HepG2 (cell line): ENCODE results near the gene CD44. TPM values are rescaled to one million over a fixed set of nuclear protein-coding genes. Genes with fewer than 3 reads are reported as not detected.

Experiments
- ATAC-seq: fragments of 200-7000 bp; cut with Tn5 transposase; 3 replicates; pipeline ENCODE4 v1.9.1; 2020; ENCODE audit warnings: mild to moderate bottlenecking, moderate library complexity
- BruUV-seq: library from RNA; stranded (reverse); fragments of 400-500 nt; replicated peaks from 2 replicates; lab custom pipeline; 2021; lab: Mats Ljungman, UMichigan
- CTCF ChIA-PET: fragments of 300-600 bp; formaldehyde crosslinking; extraction: SDS; loops from one replicate; lab custom pipeline; 2021; ENCODE audit warnings: low total read pairs, inconsistent platforms, low intra/inter-chr PET ratio; lab: Yijun Ruan, JAX
- POLR2A ChIA-PET: fragments of 350-600 bp; sonication (Branson Sonifier 250); formaldehyde crosslinking; loops from one replicate; lab custom pipeline; 2020; ENCODE audit warnings: antibody characterized with exemption, inconsistent platforms; lab: Yijun Ruan, JAX
- DNase-seq: peaks from one replicate; pipeline ENCODE4 v3.0.0-alpha.2; 2015; ENCODE audit warnings: low spot score
- FAIRE-seq: peaks from 3 replicates; lab custom pipeline; 2011; peaks lifted over from hg19 to GRCh38; lab: Jason Lieb, UNC
- H2AFZ ChIP-seq: one replicate; pipeline ENCODE4 v1.6.1; 2011; ENCODE audit warnings: low read length, inconsistent platforms
- H3K27ac ChIP-seq: fragments of 300-600 bp; 3 replicates; pipeline ENCODE4 v1.8.0; 2011; ENCODE audit warnings: mixed run types, mild to moderate bottlenecking, mixed read lengths, low read length, inconsistent platforms; ENCODE audit not compliant: insufficient read depth; ENCODE audit errors: extremely low read length
- H3K27me3 ChIP-seq, 2 experiments: fragments of 200-600 bp in 1 of 2; 2 replicates in 1 of 2; 3 replicates in 1 of 2; pipeline versions ENCODE4 v1.6.0 to v1.8.0; 2011; ENCODE audit warnings: low read length in 2 of 2, mild to moderate bottlenecking in 2 of 2, moderate library complexity in 2 of 2, inconsistent platforms in 1 of 2; ENCODE audit not compliant: insufficient read depth in 2 of 2, control insufficient read depth in 1 of 2
- H3K36me3 ChIP-seq, 2 experiments: fragments of 200-600 bp in 1 of 2; replicated peaks in 1 of 2; 2 replicates in 1 of 2; 3 replicates in 1 of 2; pipeline versions ENCODE4 v1.5.1 to v1.8.0; 2011; ENCODE audit warnings: low read length in 2 of 2, inconsistent platforms in 1 of 2; ENCODE audit not compliant: insufficient read depth in 2 of 2, control insufficient read depth in 1 of 2
- H3K4me1 ChIP-seq: 2 replicates; pipeline ENCODE4 v1.5.1; 2012; ENCODE audit warnings: low read length, inconsistent platforms; ENCODE audit not compliant: insufficient read depth
- H3K4me2 ChIP-seq: 2 replicates; pipeline ENCODE4 v1.6.0; 2011; ENCODE audit warnings: low read depth, low read length, inconsistent platforms
- H3K4me3 ChIP-seq, 3 experiments: fragments of 200-600 bp in 1 of 3; sonication (generic), shearing (Covaris generic) in 1 of 3; replicated peaks in 1 of 3; 2 replicates each; pipeline ENCODE4 v1.5.1; 2011 to 2016; ENCODE audit warnings: low read length in 3 of 3, inconsistent platforms in 2 of 3, low read depth in 2 of 3, mild to moderate bottlenecking in 2 of 3, control low read depth in 1 of 3, mixed read lengths in 1 of 3; ENCODE audit not compliant: insufficient read depth in 1 of 3
- H3K79me2 ChIP-seq: one replicate; pipeline ENCODE4 v1.6.1; 2011; ENCODE audit warnings: low read length, inconsistent platforms; ENCODE audit not compliant: insufficient read depth
- H3K9ac ChIP-seq: 2 replicates; pipeline ENCODE4 v1.6.0; 2011; ENCODE audit warnings: mild to moderate bottlenecking, low read depth, low read length, inconsistent platforms; ENCODE audit not compliant: insufficient read depth
- H3K9me3 ChIP-seq: 2 replicates; pipeline ENCODE4 v1.5.1; 2012; ENCODE audit warnings: mild to moderate bottlenecking, low read length
- H4K20me1 ChIP-seq: 2 replicates; pipeline ENCODE4 v1.6.0; 2011; ENCODE audit warnings: inconsistent platforms, mild to moderate bottlenecking, low read length, moderate library complexity; ENCODE audit not compliant: insufficient read depth
- MNT ChIP-seq: fragments of 450-650 bp; IDR thresholded peaks from 2 replicates; pipeline ENCODE4 v1.6.1; 2016
- ZBTB4 ChIP-seq: sonication (generic); formaldehyde crosslinking; IDR thresholded peaks from 2 replicates; pipeline ENCODE4 v1.4.0; 2020; ENCODE audit warnings: missing genetic modification reagents, mild to moderate bottlenecking, borderline replicate concordance
- ZNF230 ChIP-seq: sonication (generic); formaldehyde crosslinking; IDR thresholded peaks from 2 replicates; pipeline ENCODE4 v1.4.0; 2020; ENCODE audit warnings: mild to moderate bottlenecking, missing genetic modification reagents
- ZNF503 ChIP-seq: sonication (generic); formaldehyde crosslinking; IDR thresholded peaks from 2 replicates; pipeline ENCODE4 v1.4.0; 2020; ENCODE audit warnings: missing genetic modification reagents
- ZSCAN12 ChIP-seq: sonication (generic); formaldehyde crosslinking; IDR thresholded peaks from 2 replicates; pipeline ENCODE4 v1.9.0; 2021; ENCODE audit warnings: mild to moderate bottlenecking, missing genetic modification reagents
- WGBS: methylation state at CpG from one replicate; pipeline ENCODE4 v1.1.6; 2017; ENCODE audit warnings: low lambda C conversion rate; 5-methylcytosine and 5-hydroxymethylcytosine counted together
- in situ Hi-C: cut with HindIII; loops from 2 replicates; pipeline ENCODE4 v1.10.0; 2017; ENCODE audit warnings: low pct_unique_long_range_greater_than_20kb; ENCODE audit not compliant: extremely low pct_ligation_motif_present
- intact Hi-C: fragments of 100-400 bp; cut with micrococcal nuclease; formaldehyde crosslinking; loops from one replicate; pipeline ENCODE4 v1.10.0; 2022; ENCODE audit not compliant: unreplicated experiment
- polyA plus RNA-seq, 8 experiments: library from polyadenylated mRNA; depleted of rRNA in 3 of 8; stranded (reverse) in 7 of 8; unstranded in 1 of 8; fragments of >200 nt; fragmentation: Illumina TruSeq in 4 of 8; extraction: Trizol in 4 of 8; gene quantifications; 2 replicates each; pipeline versions ENCODE4 v1.2.1 to v1.2.3, GENCODE V29; 2011 to 2016; ENCODE audit warnings: low read depth in 4 of 8, missing spikeins in 1 of 8, mixed read lengths in 1 of 8; ENCODE audit not compliant: insufficient read depth in 1 of 8
- total RNA-seq, 5 experiments: library from RNA; depleted of rRNA; stranded (reverse); fragments of >200 nt; fragmentation: Illumina TruSeq; extraction: Trizol; gene quantifications; 2 replicates each; pipeline ENCODE4 v1.2.3, GENCODE V29; 2016; ENCODE audit warnings: low read depth in 1 of 5
- TF ChIP-seq, protein P1 (sequence below): sonication (generic); formaldehyde crosslinking; IDR thresholded peaks from 2 replicates; pipeline ENCODE4 v1.4.0; 2020; ENCODE audit warnings: mild to moderate bottlenecking, missing genetic modification reagents

The CD44 gene
- total and polyA plus RNA-seq, 2 of the 13 experiments (the other 11 are each of a cell fraction or from before 2014, with no cell fraction given), result 0.02 to 0.11 TPM

DNA sequence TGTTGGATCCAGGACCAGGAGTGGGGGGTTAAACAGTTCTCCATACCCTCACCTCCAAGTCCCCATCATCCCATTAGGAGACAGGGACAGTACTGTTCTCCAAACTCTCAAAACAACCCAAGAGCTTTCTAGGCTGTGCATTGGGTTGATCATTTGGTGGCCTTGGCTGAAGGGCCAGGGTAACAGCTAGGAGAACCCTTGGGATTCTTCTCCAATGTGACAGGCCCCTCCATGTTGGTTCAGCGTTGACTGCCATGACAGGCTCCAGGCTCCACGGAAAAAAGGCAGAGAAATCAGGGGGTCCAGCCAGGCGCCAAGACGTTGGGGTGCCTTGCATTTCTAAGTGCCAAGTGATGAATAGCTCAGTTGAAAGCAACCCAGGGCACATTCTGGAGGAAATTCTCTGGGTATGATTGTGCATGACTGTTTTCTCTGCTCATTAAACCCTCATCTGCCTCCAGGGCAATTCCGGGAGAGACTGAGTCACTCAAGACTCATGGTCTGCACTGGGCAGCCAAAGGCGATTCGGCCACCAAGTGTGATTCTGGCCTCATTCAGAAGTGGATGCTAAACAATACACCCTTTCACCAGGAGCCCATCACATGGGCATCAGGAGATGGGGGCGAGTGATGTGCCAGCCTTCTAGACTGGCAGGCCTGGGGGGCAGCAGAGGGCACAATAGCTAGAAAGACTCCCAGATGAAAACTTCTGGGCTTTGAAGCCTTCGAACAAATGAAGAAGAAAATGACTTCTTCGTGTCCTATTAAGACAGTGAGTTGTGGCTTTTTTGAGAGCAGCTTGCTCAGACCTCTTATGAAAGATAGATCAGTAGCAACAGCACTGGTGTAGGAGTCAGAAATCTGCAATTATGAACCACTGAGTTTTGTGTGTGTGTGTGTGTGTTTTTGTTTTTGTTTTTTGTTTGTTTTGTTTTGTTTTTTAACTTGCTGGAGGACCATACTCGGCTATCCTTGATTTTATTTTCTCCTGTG is 27.7 kb downstream of the CD44 start:
- DNase-seq (no peak), FAIRE-seq (no peak), ATAC-seq (no peak)
- Histone ChIP-seq H3K4me2 (no peak overlapping the region), H4K20me1 (no peaks in the 10 kb centered on the region), H3K79me2 (no peaks in the 10 kb centered on the region), H3K9me3 (no peaks in the 10 kb centered on the region), H3K4me1 (no peaks in the 10 kb centered on the region), H2AFZ (no peak overlapping the region), H3K36me3 (no peaks in the 10 kb centered on the region), H3K4me3 (no peak overlapping the region), H3K9ac (no peak overlapping the region), H3K27ac (no peak overlapping the region), H3K27me3 (no peaks in the 10 kb centered on the region; a peak in 1 of 5 replicates)
- BruUV-seq, result no TSS peak
- in situ Hi-C loops (no loop called here), intact Hi-C loops (no loop called here)
- ChIA-PET CTCF (no interaction called here), POLR2A (no interaction called here)
- WGBS, result 52% methylated on average over 11 of the region's 11 CpGs
- TF ChIP-seq ZNF503, result no peak
- no peak for TF ChIP-seq ZSCAN12
- TF ChIP-seq, protein P1, sequence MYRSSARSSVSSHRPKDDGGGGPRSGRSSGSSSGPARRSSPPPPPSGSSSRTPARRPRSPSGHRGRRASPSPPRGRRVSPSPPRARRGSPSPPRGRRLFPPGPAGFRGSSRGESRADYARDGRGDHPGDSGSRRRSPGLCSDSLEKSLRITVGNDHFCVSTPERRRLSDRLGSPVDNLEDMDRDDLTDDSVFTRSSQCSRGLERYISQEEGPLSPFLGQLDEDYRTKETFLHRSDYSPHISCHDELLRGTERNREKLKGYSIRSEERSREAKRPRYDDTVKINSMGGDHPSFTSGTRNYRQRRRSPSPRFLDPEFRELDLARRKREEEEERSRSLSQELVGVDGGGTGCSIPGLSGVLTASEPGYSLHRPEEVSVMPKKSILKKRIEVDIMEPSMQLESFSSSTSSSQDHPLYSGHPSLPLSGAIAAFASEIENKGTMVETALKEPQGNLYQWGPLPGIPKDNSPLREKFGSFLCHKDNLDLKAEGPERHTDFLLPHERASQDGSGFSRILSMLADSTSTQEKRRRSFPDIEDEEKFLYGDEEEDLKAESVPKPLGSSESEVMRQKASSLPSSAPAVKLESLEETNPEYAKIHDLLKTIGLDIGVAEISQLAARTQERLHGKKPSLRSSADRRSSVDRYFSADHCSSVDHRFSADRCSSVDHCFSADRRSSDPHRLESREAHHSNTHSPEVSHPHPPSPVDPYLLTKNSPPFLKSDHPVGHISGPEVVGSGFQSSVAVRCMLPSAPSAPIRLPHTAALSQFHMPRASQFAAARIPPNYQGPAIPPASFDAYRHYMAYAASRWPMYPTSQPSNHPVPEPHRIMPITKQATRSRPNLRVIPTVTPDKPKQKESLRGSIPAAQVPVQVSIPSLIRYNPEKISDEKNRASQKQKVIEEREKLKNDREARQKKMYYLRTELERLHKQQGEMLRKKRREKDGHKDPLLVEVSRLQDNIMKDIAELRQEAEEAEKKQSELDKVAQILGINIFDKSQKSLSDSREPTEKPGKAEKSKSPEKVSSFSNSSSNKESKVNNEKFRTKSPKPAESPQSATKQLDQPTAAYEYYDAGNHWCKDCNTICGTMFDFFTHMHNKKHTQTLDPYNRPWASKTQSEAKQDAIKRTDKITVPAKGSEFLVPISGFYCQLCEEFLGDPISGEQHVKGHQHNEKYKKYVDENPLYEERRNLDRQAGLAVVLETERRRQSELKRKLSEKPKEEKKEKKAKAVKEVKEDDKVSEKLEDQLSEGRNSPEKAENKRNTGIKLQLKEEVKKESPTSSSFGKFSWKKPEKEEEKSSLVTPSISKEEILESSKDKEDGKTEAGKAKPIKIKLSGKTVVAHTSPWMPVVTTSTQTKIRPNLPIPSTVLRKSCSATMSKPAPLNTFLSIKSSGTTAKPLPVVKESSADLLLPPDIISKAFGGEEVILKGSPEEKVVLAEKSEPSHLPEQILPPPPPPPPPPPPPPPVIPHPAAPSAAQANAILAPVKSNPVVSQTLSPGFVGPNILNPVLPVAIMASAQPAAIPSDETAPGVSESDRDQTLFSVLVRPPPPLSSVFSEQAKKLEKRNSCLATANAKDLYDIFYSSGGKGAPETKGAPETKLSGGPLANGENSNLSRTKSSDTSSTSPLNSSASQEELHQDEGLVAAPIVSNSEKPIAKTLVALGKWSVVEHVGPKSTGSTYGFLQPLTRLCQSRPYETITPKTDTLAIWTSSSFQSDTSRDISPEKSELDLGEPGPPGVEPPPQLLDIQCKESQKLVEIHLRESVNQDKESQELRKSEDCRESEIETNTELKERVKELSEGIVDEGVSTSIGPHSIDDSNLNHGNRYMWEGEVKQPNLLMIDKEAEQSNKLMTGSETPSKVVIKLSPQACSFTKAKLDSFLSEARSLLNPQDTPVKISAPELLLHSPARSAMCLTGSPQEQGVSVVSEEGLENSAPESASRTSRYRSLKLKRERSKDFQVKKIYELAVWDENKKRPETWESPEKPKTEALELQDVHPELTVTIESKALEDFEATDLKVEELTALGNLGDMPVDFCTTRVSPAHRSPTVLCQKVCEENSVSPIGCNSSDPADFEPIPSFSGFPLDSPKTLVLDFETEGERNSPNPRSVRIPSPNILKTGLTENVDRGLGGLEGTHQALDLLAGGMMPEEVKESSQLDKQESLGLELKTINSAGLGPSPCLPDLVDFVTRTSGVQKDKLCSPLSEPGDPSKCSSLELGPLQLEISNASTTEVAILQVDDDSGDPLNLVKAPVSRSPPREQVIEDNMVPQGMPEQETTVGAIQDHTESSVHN (CRISPR knock-in tag), result no peak
- no peak for TF ChIP-seq ZNF230 (CRISPR knock-in tag)
- no peak for TF ChIP-seq MNT
- no peak for TF ChIP-seq ZBTB4 (CRISPR knock-in tag)
